SK-N-SH (cell line): ENCODE measurements around the gene CEACAM4.

Source experiments
- CHD2 ChIP-seq: fragments of 150-350 bp; IDR thresholded peaks from 2 replicates; pipeline ENCODE4 v1.6.1; 2018; ENCODE audit warnings: low read length; ENCODE audit not compliant: partially characterized antibody
- CTCF ChIP-seq: fragments of 200-600 bp; sonication (generic); IDR thresholded peaks from 2 replicates; pipeline ENCODE4 v1.6.1; 2017; ENCODE audit warnings: antibody characterized with exemption, mild to moderate bottlenecking, moderate library complexity
- EP300 ChIP-seq, 2 experiments: IDR thresholded peaks; 2 replicates each; pipeline versions ENCODE4 v1.4.0 to v1.6.1; 2012; ENCODE audit warnings: borderline replicate concordance in 1 of 2, low read depth in 1 of 2, low read length in 1 of 2
- EZH2phosphoT487 ChIP-seq: fragments of 200-600 bp; sonication (generic); IDR thresholded peaks from 2 replicates; pipeline ENCODE4 v1.6.1; 2017; ENCODE audit warnings: low read depth, mixed run types, mild to moderate bottlenecking, antibody characterized with exemption, moderate library complexity, borderline replicate concordance
- MEF2A ChIP-seq: IDR thresholded peaks from 2 replicates; pipeline ENCODE4 v1.4.0; 2012; ENCODE audit warnings: low read depth, borderline replicate concordance
- MXI1 ChIP-seq: IDR thresholded peaks from 2 replicates; pipeline ENCODE4 v1.6.1; 2012; ENCODE audit warnings: mild to moderate bottlenecking, low read depth, low read length, improper control_type of control experiment
- NFIC ChIP-seq: IDR thresholded peaks from 2 replicates; pipeline ENCODE4 v1.4.0; 2012; ENCODE audit warnings: borderline replicate concordance
- RAD21 ChIP-seq: IDR thresholded peaks from 2 replicates; pipeline ENCODE4 v1.6.1; 2012; ENCODE audit warnings: mild to moderate bottlenecking, low read length
- RCOR1 ChIP-seq: fragments of 150-350 bp; IDR thresholded peaks from 2 replicates; pipeline ENCODE4 v1.6.1; 2017; ENCODE audit warnings: antibody characterized with exemption, low read length
- REST ChIP-seq: IDR thresholded peaks from 2 replicates; pipeline ENCODE4 v1.6.1; 2012; ENCODE audit warnings: mild to moderate bottlenecking, low read depth, low read length, moderate library complexity
- TEAD4 ChIP-seq: IDR thresholded peaks from 2 replicates; pipeline ENCODE4 v1.4.0; 2012; ENCODE audit warnings: mild to moderate bottlenecking, borderline replicate concordance; ENCODE audit not compliant: insufficient read depth
- USF1 ChIP-seq: IDR thresholded peaks from 2 replicates; pipeline ENCODE4 v1.4.0; 2012; ENCODE audit warnings: low read depth, borderline replicate concordance

- TF ChIP-seq CTCF (no peak), RCOR1 (no peak), EP300 (IDR thresholded peaks at IDR 0.05; ENCODE audit: borderline replicate concordance in 1 of 2, low read depth in 1 of 2, low read length in 1 of 2) (no peak), MXI1 (no peak), REST (no peak), CHD2 (no peak), TEAD4 (no peak), RAD21 (no peak), NFIC (no peak), USF1 (no peak), MEF2A (no peak), EZH2phosphoT487 (no peak)
Measured at GRCh38 chr19:41590936-41591335, 35.9 kb downstream of the CEACAM4 start.
